ENCODE results near the gene ARMC9. TPM values are rescaled to one million over a fixed set of nuclear protein-coding genes. Genes with fewer than 3 reads are reported as not detected.
"Not testable (repeated sequence)": the region's sequence is repeated elsewhere in the genome, so short reads cannot be mapped to it uniquely, and the experiment has no call there.

The ARMC9 gene
- total RNA-seq, 8 experiments from 2014 or later: 7.2 to 22.6 (median 18.3) TPM

- WGBS, 10 experiments: 38 to 100% (median 100%) methylated on average over 1 of the region's 1 CpG; no CpG with 5 or more reads in 1 of the 10 experiments
- no peak overlapping the region for H3K27ac ChIP-seq
- no peaks in the 10 kb centered on the region for H3K4me1 ChIP-seq (replicated peaks in 1 of 2)
- in situ Hi-C loops (cut with MboI; ENCODE audit: low pct_unique_long_range_greater_than_20kb in 2 of 9, low sequenced_read_pairs in 9 of 9, unreplicated experiment in 9 of 9): no loop called here
- peak in 3 of 8 experiments; percentile 84 to 94 (median 90) for ATAC-seq (replicated peaks in 6 of 8)
- H3K4me3 ChIP-seq: no peak overlapping the region
Observed at GRCh38 chr2:231170055-231170454, 28.4 kb upstream of the ARMC9 start.

DNA sequence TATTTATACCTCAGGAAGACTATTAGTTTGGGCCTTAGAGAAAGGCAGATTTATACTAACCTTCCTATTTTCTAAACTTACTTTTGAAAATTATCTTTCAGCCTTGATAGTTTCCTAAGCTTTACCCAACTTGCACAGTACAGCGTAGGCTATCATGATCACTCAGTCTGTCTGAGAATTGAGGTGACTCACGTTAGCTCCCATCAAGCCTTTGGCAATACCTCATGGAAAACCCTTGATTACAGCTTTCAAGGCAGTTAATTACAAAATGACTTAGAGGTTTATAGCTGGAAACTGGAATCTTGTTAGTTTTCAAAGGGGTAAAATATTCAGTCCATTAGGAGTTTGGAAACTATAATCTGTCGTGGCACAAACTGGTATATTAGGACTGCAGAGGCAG lies 26.4 kb upstream of the ARMC9 start:
- Histone ChIP-seq H3K27ac (no peak overlapping the region), H3K4me3 (no peak overlapping the region), H3K4me1 (replicated peaks in 1 of 2) (no peaks in the 10 kb centered on the region)
- in situ Hi-C loops (cut with MboI; ENCODE audit: low pct_unique_long_range_greater_than_20kb in 2 of 9, low sequenced_read_pairs in 9 of 9, unreplicated experiment in 9 of 9): no loop called here
- no peak for ATAC-seq (replicated peaks in 6 of 8)
- 50 to 100% (median 94%) methylated on average over 1 to 3 of the region's 3 CpGs; no CpG with 5 or more reads in 1 of the 10 experiments for WGBS, 10 experiments

GRCh38 chr2:231174211-231174651 lies 24.2 kb upstream of the ARMC9 start:
- in situ Hi-C loops (cut with MboI; ENCODE audit: low pct_unique_long_range_greater_than_20kb in 2 of 9, low sequenced_read_pairs in 9 of 9, unreplicated experiment in 9 of 9): no loop called here
- 20 to 100% (median 79%) methylated on average over 1 to 2 of the region's 2 CpGs; no CpG with 5 or more reads in 1 of the 10 experiments for WGBS, 10 experiments
- H3K27ac ChIP-seq: no peak overlapping the region
- H3K4me1 ChIP-seq (replicated peaks in 1 of 2): no peaks in the 10 kb centered on the region
- no peak for ATAC-seq (replicated peaks in 6 of 8)
- H3K4me3 ChIP-seq: no peak overlapping the region

DNA sequence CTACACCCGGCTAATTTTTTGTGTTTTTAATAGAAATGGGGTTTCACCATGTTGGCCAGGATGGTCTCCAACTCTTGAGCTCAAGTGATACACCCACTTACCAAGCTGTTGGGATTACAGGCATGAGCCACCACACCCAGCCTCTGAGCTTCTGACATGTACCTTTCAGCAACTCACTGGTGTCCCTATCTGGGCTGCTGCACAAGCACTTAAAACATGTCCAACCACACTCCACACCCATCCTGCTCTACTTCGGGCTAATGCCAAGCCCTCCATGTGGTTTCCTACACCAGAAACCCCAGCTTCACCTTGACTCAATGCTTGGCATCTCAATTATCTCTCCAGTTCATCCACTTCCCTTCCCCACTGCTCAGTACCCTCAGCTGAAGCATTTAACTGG lies 22.4 kb upstream of the ARMC9 start:
- H3K4me3 ChIP-seq: no peak overlapping the region
- in situ Hi-C loops (cut with MboI; ENCODE audit: low pct_unique_long_range_greater_than_20kb in 2 of 9, low sequenced_read_pairs in 9 of 9, unreplicated experiment in 9 of 9): no loop called here
- peak in 2 of 8 experiments; percentile 18 to 33 for ATAC-seq (replicated peaks in 6 of 8)
- no peaks in the 10 kb centered on the region for H3K4me1 ChIP-seq (replicated peaks in 1 of 2)
- H3K27ac ChIP-seq: no peak overlapping the region
- 20 to 100% (median 83%) methylated on average over 1 to 2 of the region's 2 CpGs; no CpG with 5 or more reads in 5 of the 10 experiments for WGBS, 10 experiments

DNA sequence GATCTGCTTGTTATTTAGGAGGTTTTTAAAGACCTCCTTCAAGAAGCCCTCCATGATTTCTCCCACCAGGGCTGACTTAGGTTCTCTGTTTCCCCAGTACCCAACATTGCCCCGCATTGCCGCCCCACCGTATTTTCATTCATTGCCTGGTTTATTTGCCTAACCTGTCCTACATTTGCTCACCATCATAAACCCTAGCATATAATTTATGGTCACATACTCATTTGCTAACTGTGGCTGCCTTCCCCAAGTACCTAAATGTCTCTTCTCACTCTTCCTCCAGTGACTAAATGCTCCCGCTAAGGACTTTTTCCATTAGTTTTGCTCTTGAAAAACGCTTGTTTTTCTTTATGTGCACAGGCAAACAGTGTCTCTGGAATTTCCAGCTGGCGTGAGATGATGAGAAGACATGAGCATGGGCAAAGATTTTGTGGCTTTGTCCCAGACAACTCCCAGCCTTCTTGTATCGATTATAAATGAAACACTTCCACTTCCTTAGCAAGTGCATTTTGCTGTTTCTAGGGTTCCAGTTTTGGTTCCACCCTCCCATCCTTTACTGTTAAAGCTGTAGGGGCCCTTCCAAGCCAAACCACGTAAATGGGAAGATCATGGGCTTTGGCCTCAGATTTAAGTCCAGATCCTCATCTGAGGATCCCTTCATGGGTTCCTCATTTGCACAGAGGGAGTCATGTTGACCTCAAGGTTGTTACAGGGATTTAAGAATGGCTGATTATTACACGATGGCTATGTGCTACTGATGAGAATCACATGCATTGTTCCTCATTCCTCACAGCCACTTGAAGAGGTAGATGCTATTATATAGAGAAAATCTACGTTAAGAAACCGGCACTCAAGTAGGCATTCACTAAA lies 21.0 kb upstream of the ARMC9 start:
- ATAC-seq (replicated peaks in 6 of 8): no peak
- WGBS, 10 experiments: 47 to 97% (median 91%) methylated on average over 2 to 9 of the region's 11 CpGs

GRCh38 chr2:231178805-231179204 lies 19.6 kb upstream of the ARMC9 start:
- H3K27ac ChIP-seq; H3K4me3 ChIP-seq; H3K4me1 ChIP-seq (replicated peaks in 1 of 2); ATAC-seq (replicated peaks in 6 of 8); in situ Hi-C loops (cut with MboI; ENCODE audit: low pct_unique_long_range_greater_than_20kb in 2 of 9, low sequenced_read_pairs in 9 of 9, unreplicated experiment in 9 of 9): not testable (repeated sequence)
- WGBS, 10 experiments: 86 to 100% (median 91%) methylated on average over 1 to 5 of the region's 5 CpGs; no CpG with 5 or more reads in 2 of the 10 experiments

More for the DNA sequence above, 21.0 kb upstream of the ARMC9 start:
- Histone ChIP-seq H3K27ac (no peak overlapping the region), H3K4me1 (replicated peaks in 1 of 2) (no peaks in the 10 kb centered on the region), H3K4me3 (no peak overlapping the region)
- in situ Hi-C loops (cut with MboI; ENCODE audit: low pct_unique_long_range_greater_than_20kb in 2 of 9, low sequenced_read_pairs in 9 of 9, unreplicated experiment in 9 of 9): no loop called here

DNA sequence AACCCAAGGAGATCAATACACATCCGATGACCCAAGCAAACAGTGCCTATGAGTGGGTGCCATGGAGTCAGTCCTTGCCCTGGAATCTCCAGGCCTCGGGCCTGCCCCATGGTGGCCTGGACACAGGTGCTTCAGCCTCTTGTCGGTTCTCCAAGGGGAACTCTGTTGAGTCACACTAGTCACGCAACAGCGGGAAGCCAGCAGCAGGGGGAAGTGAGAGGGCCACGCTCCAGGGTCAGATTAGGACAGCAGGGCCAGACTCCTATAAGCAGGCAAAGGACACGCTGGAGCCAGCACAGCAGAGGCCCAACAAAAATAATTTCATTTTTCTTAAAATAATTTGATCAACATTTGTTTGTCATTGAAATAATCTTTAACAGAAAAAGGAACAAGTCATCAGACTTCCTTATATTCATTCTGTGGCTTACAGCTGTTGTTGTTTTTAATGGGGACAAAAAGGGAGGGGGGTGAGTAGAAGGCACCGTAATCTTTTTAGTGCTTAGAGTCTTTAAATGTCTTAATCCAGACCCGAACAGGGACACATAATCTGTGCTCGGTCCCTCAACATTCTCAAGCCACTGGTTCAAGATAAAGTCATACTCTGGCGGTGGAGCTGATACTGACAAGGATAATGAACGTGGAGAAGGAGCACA lies 16.4 kb upstream of the ARMC9 start:
- 10 to 100% (median 84%) methylated on average over 1 to 9 of the region's 12 CpGs; no CpG with 5 or more reads in 1 of the 10 experiments for WGBS, 10 experiments
- ATAC-seq (replicated peaks in 6 of 8): peak in 2 of 8 experiments; percentile 14 to 53
- in situ Hi-C loops (cut with MboI; ENCODE audit: low pct_unique_long_range_greater_than_20kb in 2 of 9, low sequenced_read_pairs in 9 of 9, unreplicated experiment in 9 of 9): no loop called here
- H3K4me3 ChIP-seq: no peak overlapping the region
- H3K27ac ChIP-seq: no peak overlapping the region
- no peaks in the 10 kb centered on the region for H3K4me1 ChIP-seq (replicated peaks in 1 of 2)

- H3K27ac ChIP-seq: no peak overlapping the region
- 40 to 100% (median 70%) methylated on average over 1 to 6 of the region's 8 CpGs; no CpG with 5 or more reads in 3 of the 10 experiments for WGBS, 10 experiments
- ATAC-seq (replicated peaks in 6 of 8): peak in 1 of 8 experiments; percentile 14
- H3K4me3 ChIP-seq: no peak overlapping the region
- in situ Hi-C loops (cut with MboI; ENCODE audit: low pct_unique_long_range_greater_than_20kb in 2 of 9, low sequenced_read_pairs in 9 of 9, unreplicated experiment in 9 of 9): no loop called here
- H3K4me1 ChIP-seq (replicated peaks in 1 of 2): no peaks in the 10 kb centered on the region
Observed at GRCh38 chr2:231182513-231182899, 15.9 kb upstream of the ARMC9 start.

DNA sequence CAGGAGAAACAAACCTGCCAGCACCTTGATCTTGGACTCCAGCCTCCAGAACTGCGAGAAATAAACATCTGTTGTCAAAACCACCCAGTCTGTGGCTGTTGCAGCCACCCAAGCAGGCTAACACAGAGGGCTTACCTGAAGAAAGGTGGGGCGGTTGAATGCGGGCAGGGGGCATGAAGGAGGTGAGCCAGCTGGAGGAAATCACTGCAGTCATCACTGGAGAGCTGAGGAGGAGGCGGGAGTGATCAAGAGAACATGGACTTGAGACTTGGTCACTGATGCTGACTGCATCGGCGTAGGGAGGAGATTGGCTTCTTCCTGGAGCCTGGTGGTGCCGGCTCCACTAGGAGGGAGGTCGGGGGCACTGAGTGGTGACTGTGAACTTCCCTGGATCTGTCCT lies 14.6 kb upstream of the ARMC9 start:
- in situ Hi-C loops (cut with MboI; ENCODE audit: low pct_unique_long_range_greater_than_20kb in 2 of 9, low sequenced_read_pairs in 9 of 9, unreplicated experiment in 9 of 9): no loop called here
- no peak for ATAC-seq (replicated peaks in 6 of 8)
- H3K27ac ChIP-seq: no peak overlapping the region
- no peak overlapping the region for H3K4me3 ChIP-seq
- 84 to 92% (median 87%) methylated on average over 1 to 5 of the region's 8 CpGs; no CpG with 5 or more reads in 5 of the 10 experiments for WGBS, 10 experiments
- H3K4me1 ChIP-seq (replicated peaks in 1 of 2): no peaks in the 10 kb centered on the region

- no peak for ATAC-seq (replicated peaks in 6 of 8)
- 60 to 100% methylated on average over 1 to 4 of the region's 4 CpGs; no CpG with 5 or more reads in 8 of the 10 experiments for WGBS, 10 experiments
- Histone ChIP-seq H3K4me3 (no peak overlapping the region), H3K27ac (no peak overlapping the region), H3K4me1 (replicated peaks in 1 of 2) (no peaks in the 10 kb centered on the region)
- in situ Hi-C loops (cut with MboI; ENCODE audit: low pct_unique_long_range_greater_than_20kb in 2 of 9, low sequenced_read_pairs in 9 of 9, unreplicated experiment in 9 of 9): no loop called here
Observed at GRCh38 chr2:231184319-231184718, 14.1 kb upstream of the ARMC9 start.

DNA sequence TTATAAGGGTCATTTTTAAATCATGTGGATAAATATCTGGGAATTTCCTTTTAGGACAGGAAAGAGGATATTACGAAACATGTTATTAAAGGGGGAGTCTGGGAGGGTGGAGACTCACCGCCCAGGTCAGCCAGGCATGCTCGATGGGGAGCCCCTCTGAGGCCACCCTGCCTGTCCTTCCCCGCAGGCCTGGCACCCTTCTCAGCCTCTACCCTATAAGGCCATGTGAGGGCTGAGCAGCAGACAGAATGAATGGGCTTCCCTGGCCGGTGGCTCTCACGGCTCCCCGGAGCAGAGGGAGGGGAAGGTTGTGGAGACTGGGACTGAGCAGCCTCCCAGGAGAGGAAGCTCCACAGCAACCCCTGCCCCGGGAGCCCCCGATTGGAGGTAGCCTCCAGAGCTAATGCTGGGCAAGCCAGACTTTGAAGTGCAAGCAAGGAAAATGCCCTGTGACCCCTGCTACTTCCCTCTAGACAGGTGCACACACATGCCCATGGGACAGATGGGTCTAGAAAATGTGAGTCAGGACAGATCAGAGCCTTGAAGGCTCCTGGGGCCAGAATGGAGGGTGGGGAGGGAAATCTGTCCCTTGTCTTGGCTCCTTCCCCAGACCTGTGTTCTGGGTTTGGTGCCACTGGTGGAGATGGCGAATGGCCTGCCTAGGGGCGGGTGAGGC lies 13.2 kb upstream of the ARMC9 start:
- no peak for ATAC-seq (replicated peaks in 6 of 8)
- Histone ChIP-seq H3K4me3 (no peak overlapping the region), H3K4me1 (replicated peaks in 1 of 2) (no peaks in the 10 kb centered on the region), H3K27ac (no peak overlapping the region)
- in situ Hi-C loops (cut with MboI; ENCODE audit: low pct_unique_long_range_greater_than_20kb in 2 of 9, low sequenced_read_pairs in 9 of 9, unreplicated experiment in 9 of 9): no loop called here
- WGBS, 10 experiments: 47 to 90% (median 81%) methylated on average over 2 to 6 of the region's 11 CpGs; no CpG with 5 or more reads in 4 of the 10 experiments

- H3K4me3 ChIP-seq: no peak overlapping the region
- in situ Hi-C loops (cut with MboI; ENCODE audit: low pct_unique_long_range_greater_than_20kb in 2 of 9, low sequenced_read_pairs in 9 of 9, unreplicated experiment in 9 of 9): no loop called here
- H3K27ac ChIP-seq: no peak overlapping the region
- ATAC-seq (replicated peaks in 6 of 8): no peak
- H3K4me1 ChIP-seq (replicated peaks in 1 of 2): no peaks in the 10 kb centered on the region
- 29 to 100% (median 75%) methylated on average over 1 to 3 of the region's 4 CpGs; no CpG with 5 or more reads in 5 of the 10 experiments for WGBS, 10 experiments
Observed at GRCh38 chr2:231185886-231186285, 12.5 kb upstream of the ARMC9 start.

DNA sequence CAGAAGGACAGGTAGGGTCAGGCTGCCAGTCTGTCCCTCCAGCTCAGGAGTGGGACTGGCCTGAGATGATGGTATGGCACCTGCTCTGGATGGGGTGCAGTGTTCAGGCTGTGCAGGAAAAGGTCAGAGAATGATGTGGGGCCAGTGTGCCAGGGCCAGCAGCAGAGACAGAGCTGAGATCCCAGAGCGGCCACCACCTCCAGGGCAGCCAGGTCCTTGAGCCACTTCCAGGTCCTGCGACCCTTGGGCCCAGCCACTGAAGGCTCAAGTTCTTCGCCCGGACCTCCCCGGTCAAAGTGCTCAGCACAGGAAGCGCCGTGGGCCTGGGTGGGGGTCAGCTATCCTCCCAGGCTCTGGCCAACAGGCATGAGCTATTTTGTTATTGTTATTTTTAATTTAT lies 12.1 kb upstream of the ARMC9 start:
- no peak for ATAC-seq (replicated peaks in 6 of 8)
- WGBS, 10 experiments: 80 to 92% (median 84%) methylated on average over 1 to 7 of the region's 7 CpGs; no CpG with 5 or more reads in 6 of the 10 experiments
- Histone ChIP-seq H3K4me3 (no peak overlapping the region), H3K27ac (no peak overlapping the region), H3K4me1 (replicated peaks in 1 of 2) (no peaks in the 10 kb centered on the region)
- in situ Hi-C loops (cut with MboI; ENCODE audit: low pct_unique_long_range_greater_than_20kb in 2 of 9, low sequenced_read_pairs in 9 of 9, unreplicated experiment in 9 of 9): no loop called here

All from motor neuron (in vitro differentiated cells).